Natural killer cell treated with Interleukin-12 subunit alpha and Interleukin-12 subunit beta and Interleukin-15 and Interleukin-18, amount 100 ng/mL, for 72 hours (primary cell): ENCODE results near the gene DCDC2. TPM values are rescaled to one million over a fixed set of nuclear protein-coding genes. Genes with fewer than 3 reads are reported as not detected.

Experiments used
- ATAC-seq, 2 donors: fragments of 150-1000 bp; cut with Tn5 transposase in 1 of 2; sonication (Bioruptor Pico), chemical (Tn5 transposase) in 1 of 2; 2 replicates each; pipeline ENCODE4 v1.10.0; 2021
- DNase-seq: peaks from one replicate; pipeline ENCODE4 v3.0.0; 2022; ENCODE audit warnings: low spot score
- H3K27ac Mint-ChIP-seq, 2 donors: 1 replicate in 1 of 2; 2 replicates in 1 of 2; pipeline ENCODE4 v1.8.0; 2022; ENCODE audit warnings: mixed read lengths in 2 of 2, mild to moderate bottlenecking in 1 of 2, moderate library complexity in 1 of 2
- H3K27me3 Mint-ChIP-seq, 2 donors: 1 replicate in 1 of 2; 2 replicates in 1 of 2; pipeline ENCODE4 v1.8.0; 2022; ENCODE audit warnings: mixed read lengths in 2 of 2
- H3K36me3 Mint-ChIP-seq: one replicate; pipeline ENCODE4 v1.8.0; 2022; ENCODE audit warnings: mixed read lengths
- H3K4me1 Mint-ChIP-seq, 2 donors: 1 replicate in 1 of 2; 2 replicates in 1 of 2; pipeline ENCODE4 v1.8.0; 2022; ENCODE audit warnings: low read depth in 2 of 2, mixed read lengths in 2 of 2, mild to moderate bottlenecking in 1 of 2
- H3K4me3 Mint-ChIP-seq: one replicate; pipeline ENCODE4 v1.8.0; 2022; ENCODE audit warnings: mixed read lengths
- H3K9me3 Mint-ChIP-seq: 2 replicates; pipeline ENCODE4 v1.8.0; 2022; ENCODE audit warnings: mixed read lengths
- total RNA-seq, 2 donors: library from RNA; stranded (reverse); gene quantifications; one replicate each; pipeline ENCODE4 v1.2.3, GENCODE V29; 2022

The DCDC2 gene
- total RNA-seq, 2 donors from 2014 or later: not detected

DNA sequence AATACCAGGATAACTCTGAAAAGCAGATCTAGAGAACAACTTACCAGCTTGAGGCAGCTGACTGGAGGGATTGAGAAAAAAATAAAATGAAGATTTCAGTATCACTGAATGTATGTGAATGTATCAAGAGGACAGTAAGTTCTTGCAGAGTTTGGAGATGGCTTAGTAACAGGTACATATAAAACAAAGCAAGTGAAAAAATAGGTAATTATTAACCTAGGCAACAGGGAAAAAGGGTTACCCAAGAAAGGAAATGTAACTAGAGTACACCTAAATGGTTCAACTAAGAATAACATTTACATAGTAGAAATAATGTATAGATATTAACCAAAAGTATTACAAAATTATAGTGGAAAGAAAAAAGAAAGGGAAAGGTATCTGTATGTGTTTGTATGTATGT is 164.5 kb downstream of the DCDC2 start:
- ATAC-seq: no peak

GRCh38 chr6:24191346-24191745 is 166.5 kb downstream of the DCDC2 start:
- Mint-ChIP-seq H3K4me1 (no peaks in the 10 kb centered on the region), H3K9me3 (peaks cover 3% of the 10 kb centered on the region), H3K27me3 (peaks cover 12 to 34% of the 10 kb centered on the region in 2 donors), H3K36me3 (no peaks in the 10 kb centered on the region), H3K27ac (no peak overlapping the region), H3K4me3 (no peak overlapping the region)
- no peak for DNase-seq
- ATAC-seq: no peak

More for the DNA sequence above, 164.5 kb downstream of the DCDC2 start:
- H3K27ac Mint-ChIP-seq: no peak overlapping the region
- no peaks in the 10 kb centered on the region for H3K36me3 Mint-ChIP-seq
- no peak for DNase-seq
- H3K9me3 Mint-ChIP-seq: peaks cover 3% of the 10 kb centered on the region
- no peaks in the 10 kb centered on the region for H3K4me1 Mint-ChIP-seq
- H3K4me3 Mint-ChIP-seq: no peak overlapping the region
- peaks cover 12 to 29% of the 10 kb centered on the region in 2 donors for H3K27me3 Mint-ChIP-seq

DNA sequence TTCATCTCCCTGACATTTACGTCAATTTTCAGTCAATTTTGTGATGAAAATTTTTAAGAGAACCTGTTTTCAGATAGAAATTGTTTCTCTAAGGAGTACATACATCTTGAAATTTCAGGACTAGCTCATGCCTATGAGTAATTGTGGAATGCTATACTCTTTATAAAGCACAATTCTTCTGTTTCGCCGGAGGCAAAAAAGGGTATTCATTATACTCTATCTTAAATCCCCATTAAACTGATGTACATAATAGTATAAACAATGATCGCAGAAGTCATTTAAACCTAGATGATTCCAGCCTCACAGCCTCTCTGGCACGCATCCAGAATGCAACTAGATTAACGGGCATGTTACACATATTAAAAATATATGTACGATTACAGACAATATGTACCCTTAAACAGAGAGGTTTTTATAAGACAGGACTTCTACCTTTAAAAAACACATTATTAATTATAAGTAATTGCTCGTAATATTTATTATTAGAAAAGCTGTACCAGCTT is 169.2 kb downstream of the DCDC2 start:
- DNase-seq (no peak), ATAC-seq (no peak)
- Mint-ChIP-seq H3K4me3 (no peak overlapping the region), H3K27ac (no peak overlapping the region), H3K9me3 (peaks cover 3% of the 10 kb centered on the region), H3K36me3 (no peaks in the 10 kb centered on the region), H3K4me1 (no peaks in the 10 kb centered on the region), H3K27me3 (peaks cover 12 to 34% of the 10 kb centered on the region in 2 donors)

- peaks cover 12 to 30% of the 10 kb centered on the region in 2 donors for H3K27me3 Mint-ChIP-seq
- no peak for DNase-seq
- no peaks in the 10 kb centered on the region for H3K36me3 Mint-ChIP-seq
- H3K9me3 Mint-ChIP-seq: peaks cover 3% of the 10 kb centered on the region
- no peak for ATAC-seq
- no peak overlapping the region for H3K4me3 Mint-ChIP-seq
- no peak overlapping the region for H3K27ac Mint-ChIP-seq
- H3K4me1 Mint-ChIP-seq: no peaks in the 10 kb centered on the region
These were observed 169.8 kb downstream of the DCDC2 start for GRCh38 chr6:24187965-24188577.

- no peak for ATAC-seq
- H3K4me3 Mint-ChIP-seq: no peak overlapping the region
These were observed 171.5 kb downstream of the DCDC2 start for GRCh38 chr6:24186349-24186748.

GRCh38 chr6:24183584-24183983 is 174.3 kb downstream of the DCDC2 start:
- Mint-ChIP-seq H3K4me1 (no peaks in the 10 kb centered on the region), H3K27me3 (peaks cover 0 to 5% of the 10 kb centered on the region in 2 donors), H3K4me3 (no peak overlapping the region), H3K27ac (no peak overlapping the region), H3K9me3 (no peaks in the 10 kb centered on the region), H3K36me3 (no peaks in the 10 kb centered on the region)
- no peak for DNase-seq
- no peak for ATAC-seq

More at GRCh38 chr6:24186349-24186748, 171.5 kb downstream of the DCDC2 start:
- Mint-ChIP-seq H3K4me1 (no peaks in the 10 kb centered on the region), H3K27me3 (peaks cover 5 to 18% of the 10 kb centered on the region in 2 donors), H3K36me3 (no peaks in the 10 kb centered on the region), H3K9me3 (no peaks in the 10 kb centered on the region), H3K27ac (no peak overlapping the region)
- DNase-seq: no peak

GRCh38 chr6:24157886-24158285 is 200.0 kb downstream of the DCDC2 start:
- Mint-ChIP-seq H3K27ac (no peak overlapping the region), H3K9me3 (no peaks in the 10 kb centered on the region), H3K27me3 (no peaks in the 10 kb centered on the region), H3K4me3 (no peak overlapping the region), H3K4me1 (no peaks in the 10 kb centered on the region), H3K36me3 (no peaks in the 10 kb centered on the region)
- DNase-seq (no peak), ATAC-seq (no peak)

GRCh38 chr6:24154121-24154520 is 203.7 kb downstream of the DCDC2 start:
- no peaks in the 10 kb centered on the region for H3K4me1 Mint-ChIP-seq
- ATAC-seq: no peak

GRCh38 chr6:24152014-24152413 is 205.8 kb downstream of the DCDC2 start:
- peaks cover 7% of the 10 kb centered on the region for H3K9me3 Mint-ChIP-seq
- no peaks in the 10 kb centered on the region for H3K4me1 Mint-ChIP-seq
- H3K36me3 Mint-ChIP-seq: no peaks in the 10 kb centered on the region
- H3K27me3 Mint-ChIP-seq: peaks cover 0 to 6% of the 10 kb centered on the region in 2 donors
- H3K4me3 Mint-ChIP-seq: no peak overlapping the region
- H3K27ac Mint-ChIP-seq: no peak overlapping the region
- DNase-seq: no peak
- ATAC-seq: no peak

More at GRCh38 chr6:24154121-24154520, 203.7 kb downstream of the DCDC2 start:
- no peak overlapping the region for H3K27ac Mint-ChIP-seq
- no peaks in the 10 kb centered on the region for H3K36me3 Mint-ChIP-seq
- no peak overlapping the region for H3K4me3 Mint-ChIP-seq
- no peaks in the 10 kb centered on the region for H3K27me3 Mint-ChIP-seq
- DNase-seq: no peak
- H3K9me3 Mint-ChIP-seq: peaks cover 7% of the 10 kb centered on the region

DNA sequence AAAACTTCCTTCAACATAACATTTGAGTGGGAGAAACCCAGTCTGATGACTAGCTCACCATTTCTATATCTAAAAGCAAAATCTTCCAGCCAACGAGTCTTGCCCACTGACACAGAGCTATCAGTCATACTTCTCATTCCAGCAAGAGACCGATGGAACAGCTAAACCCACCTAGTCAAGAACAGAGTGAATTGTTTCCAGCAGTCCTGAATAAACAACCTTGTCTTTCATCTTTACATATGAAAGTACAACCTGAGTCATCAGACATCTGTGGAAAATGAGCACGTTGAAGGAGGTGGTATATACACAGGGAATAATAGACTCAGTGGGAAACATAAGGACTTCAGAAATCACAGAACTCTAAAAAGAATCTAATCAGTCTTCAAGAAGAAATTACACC is 208.0 kb downstream of the DCDC2 start:
- no peaks in the 10 kb centered on the region for H3K36me3 Mint-ChIP-seq
- DNase-seq: no peak
- H3K27me3 Mint-ChIP-seq: peaks cover 0 to 7% of the 10 kb centered on the region in 2 donors
- H3K4me3 Mint-ChIP-seq: no peak overlapping the region
- H3K27ac Mint-ChIP-seq: no peak overlapping the region
- no peak for ATAC-seq
- H3K4me1 Mint-ChIP-seq: no peaks in the 10 kb centered on the region
- H3K9me3 Mint-ChIP-seq: peaks cover 7% of the 10 kb centered on the region

DNA sequence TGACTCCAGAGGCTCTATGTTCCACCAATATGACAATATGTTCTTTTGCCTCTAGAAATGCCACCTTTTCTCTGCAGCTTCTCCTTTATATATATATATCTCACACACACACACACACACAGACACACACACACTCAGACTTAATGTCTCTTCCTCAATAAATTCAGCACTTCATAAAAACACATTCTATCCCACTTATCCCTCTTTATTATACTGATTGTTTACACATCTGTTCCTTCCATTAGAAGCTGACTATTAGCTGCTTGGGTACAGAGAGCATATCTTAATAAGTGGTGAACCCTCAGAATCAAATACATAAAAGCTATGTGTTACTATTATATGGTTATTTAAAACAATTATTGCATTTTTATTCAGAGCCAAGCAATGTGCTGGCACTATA is 208.6 kb downstream of the DCDC2 start:
- Mint-ChIP-seq H3K27ac (no peak overlapping the region), H3K9me3 (peaks cover 7% of the 10 kb centered on the region), H3K36me3 (no peaks in the 10 kb centered on the region), H3K27me3 (peaks cover 0 to 7% of the 10 kb centered on the region in 2 donors), H3K4me1 (no peaks in the 10 kb centered on the region), H3K4me3 (no peak overlapping the region)
- ATAC-seq (no peak), DNase-seq (no peak)

DNA sequence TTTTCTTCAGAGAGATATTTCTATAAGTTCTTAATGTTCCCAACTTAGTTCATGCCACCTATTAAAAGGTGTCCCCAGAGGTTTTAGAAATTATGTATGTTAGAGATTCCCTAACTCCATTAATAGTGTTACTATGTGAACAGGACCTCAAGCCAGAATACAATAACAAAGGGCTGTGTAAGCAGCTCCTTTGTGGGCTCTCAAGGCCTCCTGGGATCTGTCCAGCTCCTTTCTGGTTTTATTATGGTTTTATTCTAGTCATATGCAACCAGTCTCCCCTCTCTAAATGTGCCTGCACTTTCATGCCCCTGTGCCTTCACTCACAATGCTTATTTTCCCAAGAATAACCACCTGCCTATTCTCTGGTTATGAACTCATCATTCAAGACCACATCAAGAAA is 209.2 kb downstream of the DCDC2 start:
- no peaks in the 10 kb centered on the region for H3K36me3 Mint-ChIP-seq
- H3K27ac Mint-ChIP-seq: no peak overlapping the region
- DNase-seq (no peak), ATAC-seq (no peak)
- H3K4me1 Mint-ChIP-seq: no peaks in the 10 kb centered on the region
- H3K27me3 Mint-ChIP-seq: peaks cover 0 to 7% of the 10 kb centered on the region in 2 donors
- peaks cover 7% of the 10 kb centered on the region for H3K9me3 Mint-ChIP-seq
- H3K4me3 Mint-ChIP-seq: no peak overlapping the region

GRCh38 chr6:24148154-24148570 is 209.7 kb downstream of the DCDC2 start:
- H3K4me3 Mint-ChIP-seq: no peak overlapping the region
- H3K27me3 Mint-ChIP-seq: peaks cover 0 to 7% of the 10 kb centered on the region in 2 donors
- no peaks in the 10 kb centered on the region for H3K4me1 Mint-ChIP-seq
- DNase-seq (no peak), ATAC-seq (no peak)
- H3K36me3 Mint-ChIP-seq: no peaks in the 10 kb centered on the region
- no peak overlapping the region for H3K27ac Mint-ChIP-seq
- peaks cover 7% of the 10 kb centered on the region for H3K9me3 Mint-ChIP-seq

DNA sequence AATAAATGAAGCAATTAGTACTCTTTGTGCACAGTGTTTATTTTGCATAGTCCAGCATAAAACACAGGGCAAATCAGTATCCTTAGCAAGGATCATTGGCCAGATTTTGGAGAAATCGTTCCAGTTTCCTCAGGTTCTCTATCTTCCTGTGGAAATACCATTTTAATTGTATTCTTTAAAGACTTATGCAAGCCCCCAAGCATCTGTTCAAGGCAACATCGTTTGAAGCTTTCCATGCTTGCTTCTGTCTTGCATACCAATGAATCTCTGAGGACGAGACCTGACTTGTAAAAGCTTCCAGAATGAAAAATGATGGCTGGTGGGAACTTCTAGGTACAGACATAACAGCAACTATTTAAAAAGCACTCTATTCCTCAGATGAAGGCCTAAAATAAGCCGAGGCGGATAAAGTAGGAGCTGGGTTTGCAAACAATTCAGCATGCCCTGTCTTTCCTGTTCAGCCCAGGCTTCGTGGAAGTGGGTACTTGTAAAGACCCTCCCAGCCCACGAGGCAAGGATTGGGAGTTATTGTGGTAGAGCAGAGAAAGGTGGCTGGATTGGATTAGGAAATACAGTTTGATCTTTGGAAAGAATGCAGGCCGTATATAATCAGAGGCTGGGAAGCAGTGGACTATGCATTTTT is 210.2 kb downstream of the DCDC2 start:
- H3K27me3 Mint-ChIP-seq: peaks cover 0 to 7% of the 10 kb centered on the region in 2 donors
- ATAC-seq (no peak), DNase-seq (no peak)
- H3K27ac Mint-ChIP-seq: no peak overlapping the region
- no peaks in the 10 kb centered on the region for H3K36me3 Mint-ChIP-seq
- H3K4me3 Mint-ChIP-seq: no peak overlapping the region
- H3K4me1 Mint-ChIP-seq: no peaks in the 10 kb centered on the region
- H3K9me3 Mint-ChIP-seq: peaks cover 7% of the 10 kb centered on the region
